Trophoblast cell (in vitro differentiated cells and primary cell): ENCODE measurements around the gene MAML3.

Experiments used
- DNase-seq, 2 donors: peaks; one replicate each; pipeline ENCODE4 v3.0.0-alpha.2; 2016
- H2AFZ ChIP-seq: 2 replicates; pipeline ENCODE4 v1.6.1; 2013; ENCODE audit warnings: low read length, moderate library complexity, mild to moderate bottlenecking; ENCODE audit not compliant: insufficient read depth, poor library complexity
- H2AK5ac ChIP-seq: 2 replicates; pipeline ENCODE4 v1.6.1; 2013; ENCODE audit warnings: mild to moderate bottlenecking, low read length
- H2BK120ac ChIP-seq: 2 replicates; pipeline ENCODE4 v1.6.1; 2013; ENCODE audit warnings: low read length, mild to moderate bottlenecking, moderate library complexity; ENCODE audit not compliant: insufficient read depth, poor library complexity
- H2BK12ac ChIP-seq: 2 replicates; pipeline ENCODE4 v1.6.1; 2013; ENCODE audit warnings: mild to moderate bottlenecking, low read length, moderate library complexity
- H2BK5ac ChIP-seq: 2 replicates; pipeline ENCODE4 v1.6.1; 2013; ENCODE audit warnings: low read length, low read depth, moderate library complexity, mild to moderate bottlenecking; ENCODE audit not compliant: poor library complexity
- H3K14ac ChIP-seq: 2 replicates; pipeline ENCODE4 v1.6.1; 2013; ENCODE audit warnings: mild to moderate bottlenecking, low read length
- H3K18ac ChIP-seq: 2 replicates; pipeline ENCODE4 v1.6.1; 2013; ENCODE audit warnings: mild to moderate bottlenecking, low read length
- H3K23ac ChIP-seq: 2 replicates; pipeline ENCODE4 v1.6.1; 2013; ENCODE audit warnings: low read length
- H3K27ac ChIP-seq: 2 replicates; pipeline ENCODE4 v1.5.1; 2013; ENCODE audit warnings: low read depth, mild to moderate bottlenecking, inconsistent platforms, low read length, moderate library complexity
- H3K27me3 ChIP-seq: 2 replicates; pipeline ENCODE4 v1.6.1; 2013; ENCODE audit warnings: inconsistent platforms, mild to moderate bottlenecking, low read length, moderate library complexity; ENCODE audit not compliant: insufficient read depth
- H3K36me3 ChIP-seq, 2 experiments: 1 replicate in 1 of 2; 2 replicates in 1 of 2; pipeline ENCODE4 v1.6.1; 2013; ENCODE audit warnings: low read length in 2 of 2, mild to moderate bottlenecking in 2 of 2, moderate library complexity in 1 of 2; ENCODE audit not compliant: insufficient read depth in 2 of 2, control insufficient read depth in 1 of 2
- H3K4ac ChIP-seq: 2 replicates; pipeline ENCODE4 v1.6.1; 2013; ENCODE audit warnings: low read depth, mild to moderate bottlenecking, low read length, moderate library complexity
- H3K4me1 ChIP-seq, 2 experiments: 1 replicate in 1 of 2; 2 replicates in 1 of 2; pipeline ENCODE4 v1.6.1; 2013; ENCODE audit warnings: low read length in 2 of 2, mild to moderate bottlenecking in 2 of 2, moderate library complexity in 1 of 2; ENCODE audit not compliant: insufficient read depth in 2 of 2, control insufficient read depth in 1 of 2
- H3K4me2 ChIP-seq: 2 replicates; pipeline ENCODE4 v1.6.1; 2013; ENCODE audit warnings: inconsistent platforms, mild to moderate bottlenecking, low read length, moderate library complexity
- H3K4me3 ChIP-seq: 2 replicates; pipeline ENCODE4 v1.5.1; 2013; ENCODE audit warnings: mild to moderate bottlenecking, low read depth, low read length, inconsistent platforms
- H3K79me1 ChIP-seq: one replicate; pipeline ENCODE4 v1.6.1; 2013; ENCODE audit warnings: low read length
- H3K79me2 ChIP-seq: 2 replicates; pipeline ENCODE4 v1.6.1; 2013; ENCODE audit warnings: low read length, mild to moderate bottlenecking; ENCODE audit not compliant: control insufficient read depth, insufficient read depth, poor library complexity
- H3K9ac ChIP-seq: 2 replicates; pipeline ENCODE4 v1.6.1; 2013; ENCODE audit warnings: mild to moderate bottlenecking, low read length
- H3K9me3 ChIP-seq: 2 replicates; pipeline ENCODE4 v1.6.1; 2013; ENCODE audit warnings: low read depth, mild to moderate bottlenecking, control low read depth, inconsistent platforms, low read length; ENCODE audit not compliant: insufficient read depth
- H4K12ac ChIP-seq: 2 replicates; pipeline ENCODE4 v1.6.1; 2013; ENCODE audit warnings: low read depth, mild to moderate bottlenecking, low read length, moderate library complexity
- H4K8ac ChIP-seq: 2 replicates; pipeline ENCODE4 v1.6.1; 2013; ENCODE audit warnings: low read depth, mild to moderate bottlenecking, low read length, moderate library complexity
- H4K91ac ChIP-seq: one replicate; pipeline ENCODE4 v1.6.1; 2013; ENCODE audit warnings: low read depth, mild to moderate bottlenecking, low read length, moderate library complexity
- WGBS: extraction: QIAGEN DNeasy Blood & Tissue Kit; methylation state at CpG from one replicate; pipeline ENCODE4 v1.1.7; 2013; ENCODE audit warnings: missing lambda C conversion rate; ENCODE audit not compliant: insufficient read length, insufficient coverage; ENCODE audit errors: extremely low coverage; 5-methylcytosine and 5-hydroxymethylcytosine counted together

MAML3 gene

GRCh38 chr4:140109292-140109691 lies 44.7 kb downstream of the MAML3 start:
- H3K14ac ChIP-seq: no peak overlapping the region
- DNase-seq: no peak

DNA sequence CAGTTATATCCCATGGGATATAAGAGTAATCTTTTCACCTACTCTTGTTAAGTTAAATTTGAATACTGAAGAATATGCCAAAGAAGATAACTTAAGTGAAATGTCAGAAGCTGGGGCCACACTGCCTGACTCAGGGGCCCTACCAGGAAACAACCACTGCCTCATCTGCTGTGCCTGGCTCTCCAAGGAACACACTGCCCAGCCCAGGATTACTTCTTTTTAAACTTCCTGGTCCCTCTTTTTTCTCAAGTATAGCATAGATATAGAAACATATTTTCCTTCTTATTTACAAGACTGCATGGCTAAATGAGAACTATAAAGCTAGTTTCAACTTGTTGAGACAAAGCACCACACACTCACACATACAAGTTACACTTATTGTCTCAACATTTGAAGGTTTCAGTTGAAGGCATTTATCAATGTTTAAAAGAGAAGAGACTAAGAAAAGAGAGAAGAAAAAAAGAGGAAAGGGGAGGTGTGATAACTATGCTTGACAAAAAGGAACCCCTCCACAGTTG lies 45.2 kb downstream of the MAML3 start:
- Histone ChIP-seq H3K4me3 (no peak overlapping the region), H3K4ac (no peak overlapping the region), H3K9me3 (no peaks in the 10 kb centered on the region), H2AFZ (no peak overlapping the region), H2BK120ac (no peak overlapping the region), H2BK12ac (no peak overlapping the region), H3K27ac (no peak overlapping the region), H3K9ac (no peak overlapping the region), H4K91ac (no peak overlapping the region), H3K4me2 (no peak overlapping the region), H3K27me3 (no peaks in the 10 kb centered on the region), H4K12ac (no peak overlapping the region), H2AK5ac (no peak overlapping the region), H3K79me1 (peaks cover 3% of the 10 kb centered on the region), H3K36me3 (peaks cover 0 to 2% of the 10 kb centered on the region in 2 experiments), H3K79me2 (no peaks in the 10 kb centered on the region), H4K8ac (no peak overlapping the region), H3K4me1 (peaks cover 0 to 2% of the 10 kb centered on the region in 2 experiments), H2BK5ac (no peak overlapping the region), H3K23ac (no peak overlapping the region), H3K18ac (no peak overlapping the region), H3K14ac (no peak overlapping the region)
- no peak for DNase-seq

More at GRCh38 chr4:140109292-140109691, 44.7 kb downstream of the MAML3 start:
- Histone ChIP-seq H3K9me3 (no peaks in the 10 kb centered on the region), H3K79me2 (no peaks in the 10 kb centered on the region), H3K18ac (no peak overlapping the region), H3K4me2 (no peak overlapping the region), H2BK5ac (no peak overlapping the region), H2BK12ac (no peak overlapping the region), H3K4me1 (peaks cover 0 to 2% of the 10 kb centered on the region in 2 experiments), H3K4me3 (no peak overlapping the region), H2BK120ac (no peak overlapping the region), H4K91ac (no peak overlapping the region), H3K79me1 (peaks cover 3% of the 10 kb centered on the region), H2AK5ac (no peak overlapping the region), H3K9ac (no peak overlapping the region), H3K27ac (no peak overlapping the region), H3K36me3 (peaks cover 0 to 2% of the 10 kb centered on the region in 2 experiments), H3K27me3 (no peaks in the 10 kb centered on the region), H4K12ac (no peak overlapping the region), H3K23ac (no peak overlapping the region), H3K4ac (no peak overlapping the region), H2AFZ (no peak overlapping the region), H4K8ac (no peak overlapping the region)
- no CpG with 5 or more reads among the region's 4 CpGs for WGBS

GRCh38 chr4:140108243-140108642 lies 45.7 kb downstream of the MAML3 start:
- Histone ChIP-seq H2AK5ac (no peak overlapping the region), H3K4me3 (no peak overlapping the region), H3K79me2 (no peaks in the 10 kb centered on the region), H3K27ac (no peak overlapping the region), H3K4me1 (peaks cover 2% of the 10 kb centered on the region in 2 experiments), H3K27me3 (no peaks in the 10 kb centered on the region), H2BK12ac (peak overlapping the region; percentile 11), H2BK120ac (no peak overlapping the region), H3K4me2 (no peak overlapping the region), H3K14ac (no peak overlapping the region), H2AFZ (no peak overlapping the region), H4K91ac (no peak overlapping the region), H3K18ac (peak overlapping the region; percentile 61), H4K8ac (no peak overlapping the region), H4K12ac (no peak overlapping the region), H3K9ac (no peak overlapping the region), H3K9me3 (no peaks in the 10 kb centered on the region), H3K23ac (no peak overlapping the region), H3K4ac (no peak overlapping the region), H2BK5ac (no peak overlapping the region), H3K36me3 (peaks cover 0 to 2% of the 10 kb centered on the region in 2 experiments), H3K79me1 (peaks cover 3% of the 10 kb centered on the region)
- no peak for DNase-seq
- no CpG with 5 or more reads among the region's 4 CpGs for WGBS

DNA sequence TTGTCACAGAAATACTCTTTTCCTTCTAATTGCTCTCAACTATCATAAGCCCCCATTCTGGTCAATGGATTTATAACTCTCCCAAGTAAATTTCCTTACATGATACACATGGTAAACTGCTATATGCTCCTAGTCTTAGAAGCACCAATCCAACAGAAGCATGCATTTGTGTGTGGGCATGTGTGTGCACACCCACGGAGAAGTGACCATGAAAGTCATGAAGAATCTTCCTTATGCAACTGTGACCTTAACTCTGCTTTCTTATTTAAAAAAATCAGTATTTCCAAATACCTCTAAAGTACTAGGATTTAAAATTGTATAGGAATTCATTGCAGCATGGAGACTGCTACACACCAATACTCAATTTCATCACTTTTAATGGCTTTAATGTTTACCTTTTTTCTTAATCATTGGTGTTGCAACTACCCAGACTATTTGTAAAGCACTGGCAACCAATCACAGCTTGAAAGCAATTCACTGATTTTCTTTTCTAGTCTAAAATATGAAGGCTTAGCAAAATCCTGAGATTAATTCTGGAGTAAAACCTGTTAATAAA lies 47.6 kb downstream of the MAML3 start:
- Histone ChIP-seq H4K8ac (no peak overlapping the region), H3K36me3 (peaks cover 0 to 2% of the 10 kb centered on the region in 2 experiments), H3K9me3 (no peaks in the 10 kb centered on the region), H2BK5ac (no peak overlapping the region), H2BK120ac (no peak overlapping the region), H2AK5ac (no peak overlapping the region), H3K18ac (no peak overlapping the region), H3K23ac (no peak overlapping the region), H3K9ac (no peak overlapping the region), H2BK12ac (no peak overlapping the region), H3K79me1 (peaks cover 3% of the 10 kb centered on the region), H2AFZ (no peak overlapping the region), H4K12ac (no peak overlapping the region), H3K79me2 (no peaks in the 10 kb centered on the region), H3K27ac (no peak overlapping the region), H4K91ac (no peak overlapping the region), H3K27me3 (no peaks in the 10 kb centered on the region), H3K14ac (no peak overlapping the region), H3K4ac (no peak overlapping the region), H3K4me3 (no peak overlapping the region), H3K4me1 (peaks cover 6 to 7% of the 10 kb centered on the region in 2 experiments), H3K4me2 (no peak overlapping the region)
- no peak for DNase-seq
- WGBS: no CpG with 5 or more reads among the region's 1 CpG
